Measurements from ENCODE around the gene EHBP1. TPM values are rescaled to one million over a fixed set of nuclear protein-coding genes. Genes with fewer than 3 reads are reported as not detected.

EHBP1 gene
- polyA plus RNA-seq, 1 of the 3 experiments (the other 2 are of a cell fraction), result 62.7 TPM

DNA sequence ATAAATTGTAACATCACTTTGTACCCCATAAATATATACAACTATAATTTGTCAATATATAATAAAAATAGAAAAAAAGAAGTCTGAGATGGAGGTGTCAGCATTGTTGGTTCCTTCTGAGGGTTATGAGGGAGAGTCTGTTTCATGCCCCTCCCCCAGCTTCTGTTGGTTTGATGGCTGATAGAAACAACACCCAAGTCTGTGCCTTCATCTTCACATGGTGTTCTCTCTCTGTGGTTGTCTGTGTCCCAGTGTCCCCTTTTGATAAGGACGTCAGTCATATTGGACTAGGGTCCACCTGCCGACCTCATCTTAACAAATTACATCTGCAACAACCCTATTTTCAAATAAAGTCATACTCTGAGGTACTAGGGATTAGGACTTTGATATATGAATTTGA is 20.3 kb upstream of the EHBP1 start:
- Histone ChIP-seq H3K4me3 (ENCODE audit: low read depth in 2 of 2, low read length in 1 of 2) (no peak overlapping the region), H3K27ac (ENCODE audit: low read depth in 2 of 2, low read length in 1 of 2) (no peak overlapping the region), H3K9me2 (no peaks in the 10 kb centered on the region), H4K20me1 (ENCODE audit: insufficient read depth) (no peaks in the 10 kb centered on the region), H3K9me3 (no peaks in the 10 kb centered on the region), H3K9ac (no peak overlapping the region), H2AFZ (ENCODE audit: low read depth) (no peak overlapping the region), H3K27me3 (ENCODE audit: insufficient read depth) (no peaks in the 10 kb centered on the region), H3F3A (replicated peaks; ENCODE audit: insufficient read depth) (peaks cover 20% of the 10 kb centered on the region), H3K36me3 (replicated peaks in 1 of 2; ENCODE audit: control insufficient read depth in 1 of 2, insufficient read depth in 2 of 2, low read length in 1 of 2) (no peaks in the 10 kb centered on the region), H3K4me1 (ENCODE audit: control insufficient read depth in 1 of 2, insufficient read depth in 2 of 2, low read depth in 1 of 2, low read length in 1 of 2) (peaks cover 0 to 4% of the 10 kb centered on the region in 2 experiments; a peak in 1 of 4 replicates), H3K79me2 (ENCODE audit: insufficient read depth) (no peaks in the 10 kb centered on the region), H3K4me2 (no peak overlapping the region)
- WGBS (ENCODE audit: low lambda C conversion rate), result 75% methylated on average over 2 of the region's 2 CpGs
- ChIA-PET POLR2A (no interaction called here), CTCF (interaction anchor here (1.7 kb wide), 1 partner anchor 15 kb away, joined by 3 read pairs; no protein-coding TSS in a partner anchor)
- DNase-seq, result no peak
- TF ChIP-seq SIN3A (IDR thresholded peaks at IDR 0.05; ENCODE audit: borderline replicate concordance, low read depth, low read length), result no peak
- TF ChIP-seq, protein P1, sequence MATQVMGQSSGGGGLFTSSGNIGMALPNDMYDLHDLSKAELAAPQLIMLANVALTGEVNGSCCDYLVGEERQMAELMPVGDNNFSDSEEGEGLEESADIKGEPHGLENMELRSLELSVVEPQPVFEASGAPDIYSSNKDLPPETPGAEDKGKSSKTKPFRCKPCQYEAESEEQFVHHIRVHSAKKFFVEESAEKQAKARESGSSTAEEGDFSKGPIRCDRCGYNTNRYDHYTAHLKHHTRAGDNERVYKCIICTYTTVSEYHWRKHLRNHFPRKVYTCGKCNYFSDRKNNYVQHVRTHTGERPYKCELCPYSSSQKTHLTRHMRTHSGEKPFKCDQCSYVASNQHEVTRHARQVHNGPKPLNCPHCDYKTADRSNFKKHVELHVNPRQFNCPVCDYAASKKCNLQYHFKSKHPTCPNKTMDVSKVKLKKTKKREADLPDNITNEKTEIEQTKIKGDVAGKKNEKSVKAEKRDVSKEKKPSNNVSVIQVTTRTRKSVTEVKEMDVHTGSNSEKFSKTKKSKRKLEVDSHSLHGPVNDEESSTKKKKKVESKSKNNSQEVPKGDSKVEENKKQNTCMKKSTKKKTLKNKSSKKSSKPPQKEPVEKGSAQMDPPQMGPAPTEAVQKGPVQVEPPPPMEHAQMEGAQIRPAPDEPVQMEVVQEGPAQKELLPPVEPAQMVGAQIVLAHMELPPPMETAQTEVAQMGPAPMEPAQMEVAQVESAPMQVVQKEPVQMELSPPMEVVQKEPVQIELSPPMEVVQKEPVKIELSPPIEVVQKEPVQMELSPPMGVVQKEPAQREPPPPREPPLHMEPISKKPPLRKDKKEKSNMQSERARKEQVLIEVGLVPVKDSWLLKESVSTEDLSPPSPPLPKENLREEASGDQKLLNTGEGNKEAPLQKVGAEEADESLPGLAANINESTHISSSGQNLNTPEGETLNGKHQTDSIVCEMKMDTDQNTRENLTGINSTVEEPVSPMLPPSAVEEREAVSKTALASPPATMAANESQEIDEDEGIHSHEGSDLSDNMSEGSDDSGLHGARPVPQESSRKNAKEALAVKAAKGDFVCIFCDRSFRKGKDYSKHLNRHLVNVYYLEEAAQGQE (IDR thresholded peaks at IDR 0.05; ENCODE audit: low read depth, low read length), result no peak
- TF ChIP-seq RXRA (IDR thresholded peaks at IDR 0.05; ENCODE audit: borderline replicate concordance, low read depth), result no peak
- no peak for TF ChIP-seq EZH2phosphoT487 (IDR thresholded peaks at IDR 0.05; ENCODE audit: borderline replicate concordance, low read depth)
- no peak for TF ChIP-seq MXI1 (IDR thresholded peaks at IDR 0.05; ENCODE audit: low read depth, low read length)
- TF ChIP-seq, protein P2, sequence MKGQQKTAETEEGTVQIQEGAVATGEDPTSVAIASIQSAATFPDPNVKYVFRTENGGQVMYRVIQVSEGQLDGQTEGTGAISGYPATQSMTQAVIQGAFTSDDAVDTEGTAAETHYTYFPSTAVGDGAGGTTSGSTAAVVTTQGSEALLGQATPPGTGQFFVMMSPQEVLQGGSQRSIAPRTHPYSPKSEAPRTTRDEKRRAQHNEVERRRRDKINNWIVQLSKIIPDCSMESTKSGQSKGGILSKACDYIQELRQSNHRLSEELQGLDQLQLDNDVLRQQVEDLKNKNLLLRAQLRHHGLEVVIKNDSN (IDR thresholded peaks at IDR 0.05; ENCODE audit: borderline replicate concordance, low read depth), result no peak
- TF ChIP-seq FOSL2 (IDR thresholded peaks at IDR 0.05; ENCODE audit: borderline replicate concordance, low read depth), result no peak
- TF ChIP-seq NFIC (IDR thresholded peaks at IDR 0.05; ENCODE audit: borderline replicate concordance), result no peak
- TF ChIP-seq MEF2A (IDR thresholded peaks at IDR 0.05; ENCODE audit: borderline replicate concordance, low read depth), result no peak

DNA sequence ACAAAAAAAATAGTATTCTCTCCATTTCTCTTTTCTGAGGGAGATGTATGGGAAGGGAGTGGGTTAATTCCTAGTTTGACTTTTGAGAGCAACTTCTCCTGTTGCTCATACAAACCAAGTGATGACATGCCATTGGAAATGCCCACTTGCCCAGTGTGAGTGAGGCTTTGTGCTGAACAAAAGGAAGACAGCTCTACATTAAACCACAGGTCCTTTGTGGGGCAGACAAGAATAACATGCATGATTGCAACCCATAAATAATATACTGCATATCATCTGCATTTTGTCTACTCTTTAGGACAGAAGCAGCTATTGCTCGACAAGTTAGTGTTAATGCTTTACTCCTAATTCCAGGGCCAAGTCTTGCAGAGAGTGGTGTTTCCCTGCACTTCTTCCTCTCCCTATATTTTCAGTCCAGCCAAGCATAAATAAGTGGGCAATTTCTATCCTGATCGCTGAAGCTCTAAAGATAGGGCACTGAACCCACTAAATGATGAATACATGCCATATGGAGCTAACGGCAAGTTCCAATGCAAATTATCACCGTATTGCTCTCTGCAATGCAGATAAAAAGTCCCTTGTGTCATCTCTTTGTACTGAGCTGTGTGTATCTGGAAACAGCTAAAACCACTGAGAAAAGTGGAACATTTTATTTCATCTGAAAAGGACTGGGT is 19.4 kb upstream of the EHBP1 start:
- no peak overlapping the region for H3K4me3 ChIP-seq (ENCODE audit: low read depth in 2 of 2, low read length in 1 of 2)
- no peaks in the 10 kb centered on the region for H3K9me2 ChIP-seq
- H3K79me2 ChIP-seq (ENCODE audit: insufficient read depth), result no peaks in the 10 kb centered on the region
- H2AFZ ChIP-seq (ENCODE audit: low read depth), result no peak overlapping the region
- no peaks in the 10 kb centered on the region for H3K27me3 ChIP-seq (ENCODE audit: insufficient read depth)
- peaks cover 20% of the 10 kb centered on the region for H3F3A ChIP-seq (replicated peaks; ENCODE audit: insufficient read depth)
- no peak overlapping the region; a peak in 1 of 4 replicates for H3K27ac ChIP-seq (ENCODE audit: low read depth in 2 of 2, low read length in 1 of 2)
- H3K4me1 ChIP-seq (ENCODE audit: control insufficient read depth in 1 of 2, insufficient read depth in 2 of 2, low read depth in 1 of 2, low read length in 1 of 2), result peaks cover 0 to 4% of the 10 kb centered on the region in 2 experiments; a peak in 1 of 4 replicates
- DNase-seq, result no peak
- no peaks in the 10 kb centered on the region for H4K20me1 ChIP-seq (ENCODE audit: insufficient read depth)
- H3K9ac ChIP-seq, result no peak overlapping the region
- no peaks in the 10 kb centered on the region for H3K9me3 ChIP-seq
- CTCF ChIA-PET, result interaction anchor here (0.7 to 1.3 kb wide), 2 partner anchors 13 to 14 kb away, joined by 3 to 4 read pairs; no protein-coding TSS in a partner anchor
- POLR2A ChIA-PET, result no interaction called here
- 85% methylated on average over 4 of the region's 4 CpGs for WGBS (ENCODE audit: low lambda C conversion rate)
- no peaks in the 10 kb centered on the region for H3K36me3 ChIP-seq (replicated peaks in 1 of 2; ENCODE audit: control insufficient read depth in 1 of 2, insufficient read depth in 2 of 2, low read length in 1 of 2)
- no peak overlapping the region for H3K4me2 ChIP-seq
- TF ChIP-seq, protein P3, sequence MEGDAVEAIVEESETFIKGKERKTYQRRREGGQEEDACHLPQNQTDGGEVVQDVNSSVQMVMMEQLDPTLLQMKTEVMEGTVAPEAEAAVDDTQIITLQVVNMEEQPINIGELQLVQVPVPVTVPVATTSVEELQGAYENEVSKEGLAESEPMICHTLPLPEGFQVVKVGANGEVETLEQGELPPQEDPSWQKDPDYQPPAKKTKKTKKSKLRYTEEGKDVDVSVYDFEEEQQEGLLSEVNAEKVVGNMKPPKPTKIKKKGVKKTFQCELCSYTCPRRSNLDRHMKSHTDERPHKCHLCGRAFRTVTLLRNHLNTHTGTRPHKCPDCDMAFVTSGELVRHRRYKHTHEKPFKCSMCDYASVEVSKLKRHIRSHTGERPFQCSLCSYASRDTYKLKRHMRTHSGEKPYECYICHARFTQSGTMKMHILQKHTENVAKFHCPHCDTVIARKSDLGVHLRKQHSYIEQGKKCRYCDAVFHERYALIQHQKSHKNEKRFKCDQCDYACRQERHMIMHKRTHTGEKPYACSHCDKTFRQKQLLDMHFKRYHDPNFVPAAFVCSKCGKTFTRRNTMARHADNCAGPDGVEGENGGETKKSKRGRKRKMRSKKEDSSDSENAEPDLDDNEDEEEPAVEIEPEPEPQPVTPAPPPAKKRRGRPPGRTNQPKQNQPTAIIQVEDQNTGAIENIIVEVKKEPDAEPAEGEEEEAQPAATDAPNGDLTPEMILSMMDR (IDR thresholded peaks at IDR 0.05), result no peak
- TF ChIP-seq MEF2A (IDR thresholded peaks at IDR 0.05; ENCODE audit: borderline replicate concordance, low read depth), result no peak
- no peak for TF ChIP-seq RXRA (IDR thresholded peaks at IDR 0.05; ENCODE audit: borderline replicate concordance, low read depth)
- TF ChIP-seq ELF1 (IDR thresholded peaks at IDR 0.05), result no peak
- TF ChIP-seq, protein P4, sequence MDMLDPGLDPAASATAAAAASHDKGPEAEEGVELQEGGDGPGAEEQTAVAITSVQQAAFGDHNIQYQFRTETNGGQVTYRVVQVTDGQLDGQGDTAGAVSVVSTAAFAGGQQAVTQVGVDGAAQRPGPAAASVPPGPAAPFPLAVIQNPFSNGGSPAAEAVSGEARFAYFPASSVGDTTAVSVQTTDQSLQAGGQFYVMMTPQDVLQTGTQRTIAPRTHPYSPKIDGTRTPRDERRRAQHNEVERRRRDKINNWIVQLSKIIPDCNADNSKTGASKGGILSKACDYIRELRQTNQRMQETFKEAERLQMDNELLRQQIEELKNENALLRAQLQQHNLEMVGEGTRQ (IDR thresholded peaks at IDR 0.05; ENCODE audit: borderline replicate concordance, low read depth, low read length), result no peak
- no peak for TF ChIP-seq TEAD4 (IDR thresholded peaks at IDR 0.05; ENCODE audit: borderline replicate concordance, insufficient read depth)
- TF ChIP-seq FOXJ3 (CRISPR knock-in tag; IDR thresholded peaks at IDR 0.05), result no peak
- no peak for TF ChIP-seq FOXM1 (IDR thresholded peaks at IDR 0.05; ENCODE audit: low read depth)
- TF ChIP-seq, protein P5, sequence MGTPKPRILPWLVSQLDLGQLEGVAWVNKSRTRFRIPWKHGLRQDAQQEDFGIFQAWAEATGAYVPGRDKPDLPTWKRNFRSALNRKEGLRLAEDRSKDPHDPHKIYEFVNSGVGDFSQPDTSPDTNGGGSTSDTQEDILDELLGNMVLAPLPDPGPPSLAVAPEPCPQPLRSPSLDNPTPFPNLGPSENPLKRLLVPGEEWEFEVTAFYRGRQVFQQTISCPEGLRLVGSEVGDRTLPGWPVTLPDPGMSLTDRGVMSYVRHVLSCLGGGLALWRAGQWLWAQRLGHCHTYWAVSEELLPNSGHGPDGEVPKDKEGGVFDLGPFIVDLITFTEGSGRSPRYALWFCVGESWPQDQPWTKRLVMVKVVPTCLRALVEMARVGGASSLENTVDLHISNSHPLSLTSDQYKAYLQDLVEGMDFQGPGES (IDR thresholded peaks at IDR 0.05; ENCODE audit: low read depth, low read length), result no peak
- TF ChIP-seq POLR2AphosphoS5 (IDR thresholded peaks at IDR 0.05; ENCODE audit: low read depth, low read length), result no peak
- TF ChIP-seq EP300 (IDR thresholded peaks at IDR 0.05; ENCODE audit: borderline replicate concordance in 1 of 2, low read depth in 1 of 2, low read length in 1 of 2), result no peak
